Superior temporal gyrus (tissue), 1 donor: ENCODE results near the gene CCNL2.
A peak's percentile ranks its signal among the peaks of the same experiment; 100 is the strongest.
"Not testable (repeated sequence)": the region's sequence is repeated elsewhere in the genome, so short reads cannot be mapped to it uniquely, and the experiment has no call there.

Source experiments
- DNase-seq: peaks from one replicate; pipeline ENCODE4 v3.0.0-alpha.2; 2016; ENCODE audit errors: extremely low spot score

CCNL2 gene

DNA sequence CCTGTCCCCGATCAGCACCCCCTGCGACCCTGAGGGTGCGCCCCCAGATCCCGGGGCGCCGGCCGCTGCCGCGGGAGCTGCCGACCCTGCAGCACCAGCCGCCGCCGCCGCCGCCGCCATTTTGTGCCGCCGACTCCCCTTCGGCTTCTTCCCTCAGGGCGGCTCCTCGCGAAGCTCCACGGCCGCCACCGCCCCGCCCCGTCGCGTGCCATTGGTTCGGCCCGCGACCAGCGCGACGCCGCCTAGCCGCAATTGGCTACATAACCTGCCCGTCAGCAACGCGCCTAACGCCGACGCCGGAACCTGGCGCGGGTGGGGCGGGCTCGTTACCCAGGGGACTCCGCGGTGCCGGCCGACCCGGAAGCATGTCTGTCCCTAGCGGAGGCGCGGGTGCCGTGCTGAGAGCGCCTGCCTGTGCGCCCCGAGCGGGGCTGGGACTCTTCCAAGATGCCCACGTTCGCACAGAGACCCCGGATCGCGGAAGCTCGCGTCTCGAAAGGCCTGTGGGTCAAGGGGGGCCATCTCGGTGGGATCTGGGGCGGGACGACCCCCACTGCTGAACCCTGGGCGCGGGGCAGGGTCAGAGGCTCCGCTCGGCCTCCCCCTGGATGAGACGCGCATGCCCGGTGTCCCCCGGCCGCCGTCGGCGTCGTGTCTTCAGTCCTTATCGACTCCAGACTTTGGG, at the start of gene CCNL2:
Gene CCNL2 (minus strand): TSS at position 149 of the 685 bp plus-strand sequence. CDS start 29 bp downstream, at position 120.
- DNase-seq = peak; percentile 97

DNA sequence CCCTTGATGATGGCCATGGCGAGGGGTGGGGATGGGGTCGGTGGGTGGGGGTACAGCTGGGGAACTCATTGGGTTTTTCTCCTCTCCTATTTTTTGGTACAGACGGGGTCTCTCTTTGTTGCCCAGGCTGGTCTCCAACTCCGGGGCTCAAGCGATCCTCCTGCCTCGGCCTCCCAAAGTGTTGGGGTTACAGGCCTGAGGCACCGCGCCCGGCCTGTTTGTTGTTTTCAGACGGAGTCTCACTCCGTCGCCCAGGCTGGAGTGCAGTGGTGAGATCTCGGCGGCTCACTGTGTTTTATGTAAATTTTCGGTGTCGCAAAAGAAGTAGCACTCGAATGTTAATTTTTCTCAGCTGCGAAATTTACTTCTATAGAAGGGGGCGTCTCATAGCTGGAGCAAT, 47.5 kb upstream of the CCNL2 start:
- DNase-seq = not testable (repeated sequence)

DNA sequence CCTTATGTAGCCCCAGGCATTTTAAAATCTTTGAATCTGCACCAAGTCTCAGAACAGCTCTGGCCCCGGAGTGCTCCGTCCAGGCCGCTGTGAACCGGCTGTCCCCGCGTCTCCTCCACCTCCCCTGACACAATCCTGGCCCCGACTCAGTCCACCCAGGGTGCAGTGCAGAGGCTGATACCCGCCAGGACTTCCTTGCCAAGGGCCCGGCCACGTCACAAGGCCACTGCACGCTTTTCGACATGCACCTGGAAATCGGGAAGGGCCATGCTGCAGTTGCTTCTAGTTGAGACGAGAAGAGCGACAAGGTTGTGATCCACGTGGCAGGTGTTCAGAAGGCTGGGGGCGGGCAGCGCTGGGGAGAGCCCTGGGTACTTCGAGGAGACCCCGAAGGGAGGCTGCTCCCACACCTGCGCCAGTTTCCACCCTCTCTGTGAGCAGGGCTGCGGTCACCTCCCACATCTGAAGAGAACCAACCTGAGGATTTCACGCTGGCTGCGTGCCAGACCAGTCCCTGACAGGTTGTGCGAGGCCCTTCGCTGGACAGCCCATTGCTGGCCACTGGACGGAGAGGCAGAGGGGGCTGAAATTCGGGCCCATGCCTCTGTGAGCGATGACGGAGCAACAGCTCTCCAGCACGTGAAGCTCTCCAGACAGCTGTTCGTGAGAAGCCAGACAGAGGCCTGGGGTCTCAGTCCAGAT, 43.1 kb upstream of the CCNL2 start:
- no peak for DNase-seq

DNA sequence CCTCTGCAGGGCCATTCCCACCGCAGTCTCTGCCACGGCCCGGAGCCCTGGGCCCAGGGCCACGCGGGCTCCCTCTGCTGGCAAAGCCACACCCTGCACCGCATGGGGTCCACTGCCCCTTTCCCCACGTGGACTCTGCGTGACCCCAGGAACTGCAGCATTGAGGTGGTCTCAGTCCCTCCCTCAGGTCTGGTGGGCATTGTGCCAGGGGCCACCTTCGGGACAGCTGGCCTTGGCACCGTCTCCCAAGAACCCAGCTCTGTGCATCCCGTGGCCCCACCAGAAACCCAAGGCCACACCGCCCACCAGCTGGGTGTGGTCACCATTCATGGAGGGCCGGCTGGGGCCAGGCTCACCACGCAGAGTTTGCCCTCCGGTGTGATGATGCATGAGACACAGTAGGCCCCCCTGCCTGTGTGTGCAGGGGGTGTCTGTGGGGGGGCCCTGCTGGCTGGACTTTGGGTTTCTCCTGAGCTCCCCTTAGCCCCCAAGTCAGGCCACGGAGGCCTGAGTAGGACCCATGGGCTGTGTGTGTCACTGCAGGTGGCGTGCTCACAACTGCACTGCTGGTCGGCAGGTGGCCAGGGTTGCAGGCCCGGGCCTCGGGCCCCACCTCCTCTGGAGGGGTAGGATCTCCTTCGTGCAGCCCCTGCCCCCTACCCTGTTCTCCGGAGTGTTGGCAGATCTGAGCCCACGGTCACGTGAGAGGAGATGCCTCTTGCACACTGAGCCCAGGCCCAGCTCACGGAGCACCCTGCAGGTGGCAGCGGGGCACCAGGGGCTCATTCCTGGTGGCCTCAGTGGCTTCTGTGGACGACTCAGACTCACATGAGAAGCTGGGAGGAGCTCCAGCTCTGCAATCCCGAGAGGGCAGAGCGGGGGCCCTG, 42.1 kb upstream of the CCNL2 start:
- DNase-seq = peak; percentile 64

DNA sequence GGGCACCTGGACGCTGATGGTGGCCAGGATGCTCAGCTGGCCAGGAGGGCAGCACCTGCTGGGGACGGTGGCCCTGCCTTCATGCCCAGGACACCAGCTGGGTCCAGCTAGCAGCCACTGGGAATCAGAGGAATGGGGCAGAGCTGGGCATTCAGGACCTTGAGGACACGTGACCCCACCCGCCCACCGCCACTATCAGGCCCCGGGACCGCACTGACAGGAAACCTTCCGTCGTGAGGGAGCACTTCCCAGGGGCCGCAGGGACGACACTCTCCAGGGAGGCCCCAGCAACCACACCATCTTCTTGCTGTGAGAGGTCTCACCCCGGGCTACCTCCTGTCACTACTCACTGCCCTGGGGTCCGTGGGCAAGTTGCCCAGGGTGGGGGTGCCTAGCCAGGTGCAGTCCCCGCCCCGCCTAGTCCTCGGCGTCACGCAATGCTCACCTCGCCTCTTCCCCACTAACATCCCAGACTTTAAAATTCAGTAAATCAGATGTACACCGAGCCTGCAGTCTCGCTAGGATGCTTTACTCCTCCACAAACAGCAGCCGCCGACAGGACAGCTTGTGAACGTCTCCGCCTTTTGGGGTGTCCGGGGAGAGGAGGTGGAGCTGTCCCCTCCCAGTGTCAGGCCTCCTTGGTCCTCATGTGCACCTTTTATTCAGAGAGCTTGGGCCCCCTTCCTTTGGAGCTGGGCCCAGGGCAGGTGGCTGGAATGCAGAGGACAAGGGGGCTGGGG, 41.3 kb upstream of the CCNL2 start:
- no peak for DNase-seq

DNA sequence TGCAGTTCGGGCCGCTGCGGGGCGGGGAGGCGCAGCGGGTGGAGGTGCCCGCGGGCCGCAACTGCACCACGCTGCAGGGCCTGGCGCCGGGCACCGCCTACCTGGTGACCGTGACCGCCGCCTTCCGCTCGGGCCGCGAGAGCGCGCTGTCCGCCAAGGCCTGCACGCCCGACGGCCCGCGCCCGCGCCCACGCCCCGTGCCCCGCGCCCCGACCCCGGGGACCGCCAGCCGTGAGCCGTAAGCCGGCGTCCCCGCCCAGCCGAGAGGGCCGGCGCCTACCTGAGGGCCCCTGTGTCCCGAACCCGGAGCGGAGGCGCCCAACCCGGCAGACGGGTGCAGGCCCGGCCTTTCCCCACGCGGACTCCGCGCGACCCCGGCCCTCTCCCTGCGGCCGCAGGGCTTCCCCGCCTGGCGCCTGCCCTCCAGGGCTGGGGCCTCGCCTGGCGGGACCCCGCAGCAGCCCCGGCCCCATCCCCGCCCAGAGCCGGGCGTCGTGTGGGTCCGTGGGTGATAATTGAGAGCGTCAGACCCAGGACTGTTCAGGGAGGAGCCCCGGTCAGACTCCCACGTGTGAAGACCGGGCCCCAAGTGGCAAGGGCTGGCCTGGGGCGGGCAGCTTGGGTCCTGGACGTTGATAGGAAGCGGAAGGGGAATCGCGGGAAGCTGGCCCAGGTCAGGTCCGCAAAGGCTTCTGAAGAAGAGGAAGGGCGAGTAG, 40.6 kb upstream of the CCNL2 start:
- no peak for DNase-seq

DNA sequence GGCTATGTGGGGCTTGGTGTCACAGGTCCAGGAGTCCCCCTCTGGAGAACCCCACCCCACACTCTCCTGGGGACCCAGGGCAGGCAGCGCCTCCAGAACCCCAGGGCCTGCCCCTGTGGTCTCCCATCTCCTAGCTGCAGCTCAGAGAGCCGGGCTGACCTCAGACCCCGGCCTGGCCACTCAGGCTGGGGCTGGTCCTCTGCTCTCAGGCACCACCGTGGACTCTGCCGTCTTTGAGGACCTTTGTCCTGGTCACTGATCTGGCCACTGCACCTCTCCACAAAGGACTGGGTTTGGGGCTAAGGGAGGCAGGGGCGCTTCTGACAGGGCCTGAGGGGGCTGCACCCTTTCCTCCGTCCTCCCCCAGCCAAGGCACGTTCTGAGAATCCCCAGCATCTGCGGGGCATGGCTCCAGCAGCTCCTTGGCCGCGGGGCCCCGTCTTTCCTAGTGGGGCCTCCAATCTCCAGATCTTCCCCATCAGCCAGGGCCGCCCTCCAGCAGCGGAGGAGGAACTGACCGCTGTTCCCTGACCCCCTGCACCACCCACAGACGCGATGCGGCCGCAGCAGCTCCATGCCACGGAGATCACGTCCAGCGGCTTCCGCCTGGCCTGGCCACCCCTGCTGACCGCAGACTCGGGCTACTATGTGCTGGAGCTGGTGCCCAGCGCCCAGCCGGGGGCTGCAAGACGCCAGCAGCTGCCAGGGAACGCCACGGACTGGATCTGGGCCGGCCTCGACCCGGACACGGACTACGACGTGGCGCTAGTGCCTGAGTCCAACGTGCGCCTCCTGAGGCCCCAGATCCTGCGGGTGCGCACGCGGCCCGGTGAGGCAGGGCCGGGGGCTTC, 39.6 kb upstream of the CCNL2 start:
- no peak for DNase-seq

DNA sequence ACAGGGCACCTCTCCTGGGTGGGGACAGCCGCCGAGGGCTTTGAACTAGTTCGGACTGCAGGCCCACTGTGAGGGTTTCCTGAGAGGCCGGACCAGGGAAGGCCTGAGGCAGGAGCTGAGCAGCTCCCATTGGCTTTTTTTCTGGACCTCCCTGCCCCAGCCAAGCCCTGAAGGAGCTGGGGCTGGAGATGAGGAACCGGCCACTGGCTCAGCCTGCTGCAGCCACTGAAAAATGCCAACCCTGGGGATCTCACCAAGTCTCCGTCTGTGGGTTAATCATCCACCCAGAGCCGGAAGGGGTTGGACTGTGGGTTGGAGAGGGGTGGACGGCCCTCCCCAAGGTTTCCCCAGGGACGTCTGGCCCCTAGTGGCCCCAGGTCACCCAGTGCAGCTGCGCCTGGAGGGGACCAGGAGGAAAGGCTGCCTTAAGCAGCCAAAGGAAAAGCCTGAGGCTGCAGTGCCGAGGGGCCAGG, 38.8 kb upstream of the CCNL2 start:
- no peak for DNase-seq

DNA sequence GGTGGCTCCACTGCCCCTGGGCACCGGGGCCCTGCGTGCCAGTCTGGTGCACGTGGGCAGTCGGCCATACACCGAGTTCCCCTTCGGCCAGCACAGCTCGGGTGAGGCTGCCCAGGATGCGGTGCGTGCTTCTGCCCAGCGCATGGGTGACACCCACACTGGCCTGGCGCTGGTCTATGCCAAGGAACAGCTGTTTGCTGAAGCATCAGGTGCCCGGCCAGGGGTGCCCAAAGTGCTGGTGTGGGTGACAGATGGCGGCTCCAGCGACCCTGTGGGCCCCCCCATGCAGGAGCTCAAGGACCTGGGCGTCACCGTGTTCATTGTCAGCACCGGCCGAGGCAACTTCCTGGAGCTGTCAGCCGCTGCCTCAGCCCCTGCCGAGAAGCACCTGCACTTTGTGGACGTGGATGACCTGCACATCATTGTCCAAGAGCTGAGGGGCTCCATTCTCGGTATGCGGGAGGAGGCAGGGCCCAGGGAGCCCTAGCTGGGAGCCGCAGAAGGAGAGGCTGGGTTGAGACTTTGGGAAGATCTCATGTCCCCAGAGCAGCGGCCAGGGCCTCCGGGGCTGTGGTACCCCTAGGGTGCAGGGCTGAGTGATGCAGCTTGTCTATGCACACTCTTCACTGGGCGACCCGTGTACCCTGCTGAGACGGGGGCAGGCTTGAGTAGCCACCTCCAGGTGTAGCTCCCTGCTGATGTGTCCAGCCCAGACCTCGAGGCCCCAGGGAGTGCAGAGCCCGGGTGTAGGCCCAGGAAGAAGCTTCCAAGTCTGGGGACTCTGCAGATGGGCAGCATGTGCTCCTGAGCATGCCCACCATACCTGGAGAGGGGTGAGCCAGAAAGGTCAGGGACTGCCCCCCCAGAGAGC, 38.1 kb upstream of the CCNL2 start:
- no peak for DNase-seq

DNA sequence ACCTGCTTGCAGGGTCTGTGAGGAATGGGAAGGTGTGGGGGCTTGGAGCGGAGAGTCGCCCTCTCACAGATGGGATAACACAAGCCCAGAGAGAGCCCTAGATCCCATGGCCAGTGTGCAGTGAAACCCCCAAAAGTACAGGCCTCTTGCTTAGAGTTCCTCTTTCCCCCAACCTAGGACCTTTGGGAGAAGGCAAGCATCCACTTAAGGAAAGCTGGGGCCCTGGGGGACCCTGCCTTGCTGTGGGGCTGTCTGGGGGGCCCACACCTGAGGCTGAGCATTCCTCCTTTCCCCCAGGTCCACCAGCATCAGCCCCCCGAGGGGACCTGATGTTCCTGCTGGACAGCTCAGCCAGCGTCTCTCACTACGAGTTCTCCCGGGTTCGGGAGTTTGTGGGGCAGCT, 37.5 kb upstream of the CCNL2 start:
- DNase-seq = no peak

DNA sequence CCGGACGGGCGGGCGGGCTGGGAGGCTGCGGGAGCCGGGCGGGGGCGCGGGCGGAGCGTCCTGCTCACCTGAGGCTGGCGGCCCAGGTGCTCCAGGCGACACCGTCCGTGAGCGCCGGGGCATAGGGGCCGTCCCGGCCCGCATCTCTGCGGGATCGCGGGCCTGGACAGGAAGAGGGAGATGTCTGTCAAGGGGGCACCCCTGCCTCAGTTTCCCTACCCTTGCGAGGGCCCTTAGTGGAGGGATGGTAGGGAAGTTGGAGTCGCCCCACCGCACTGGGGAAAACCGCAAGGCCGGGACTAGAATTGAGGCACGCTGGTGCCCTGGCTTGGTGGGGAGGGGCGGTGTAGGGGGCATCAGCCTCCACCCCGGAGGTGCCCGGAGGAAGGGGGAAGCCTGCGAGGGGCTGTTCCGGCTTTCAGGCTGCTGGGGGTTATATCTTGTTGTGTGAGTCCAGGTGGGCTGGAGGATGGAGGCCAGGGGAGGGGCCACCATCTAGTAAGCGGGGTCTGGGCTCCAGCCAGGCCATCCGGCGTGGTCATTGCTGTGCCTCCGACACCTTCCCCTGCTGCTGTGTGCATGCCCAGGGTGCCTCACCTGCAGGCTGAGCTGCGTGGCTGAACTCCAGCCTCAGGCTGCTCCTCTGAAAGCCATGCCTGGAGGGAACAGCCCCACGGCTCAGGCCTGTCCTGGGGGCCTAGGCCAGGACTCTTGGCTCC, 36.9 kb upstream of the CCNL2 start:
- no peak for DNase-seq

DNA sequence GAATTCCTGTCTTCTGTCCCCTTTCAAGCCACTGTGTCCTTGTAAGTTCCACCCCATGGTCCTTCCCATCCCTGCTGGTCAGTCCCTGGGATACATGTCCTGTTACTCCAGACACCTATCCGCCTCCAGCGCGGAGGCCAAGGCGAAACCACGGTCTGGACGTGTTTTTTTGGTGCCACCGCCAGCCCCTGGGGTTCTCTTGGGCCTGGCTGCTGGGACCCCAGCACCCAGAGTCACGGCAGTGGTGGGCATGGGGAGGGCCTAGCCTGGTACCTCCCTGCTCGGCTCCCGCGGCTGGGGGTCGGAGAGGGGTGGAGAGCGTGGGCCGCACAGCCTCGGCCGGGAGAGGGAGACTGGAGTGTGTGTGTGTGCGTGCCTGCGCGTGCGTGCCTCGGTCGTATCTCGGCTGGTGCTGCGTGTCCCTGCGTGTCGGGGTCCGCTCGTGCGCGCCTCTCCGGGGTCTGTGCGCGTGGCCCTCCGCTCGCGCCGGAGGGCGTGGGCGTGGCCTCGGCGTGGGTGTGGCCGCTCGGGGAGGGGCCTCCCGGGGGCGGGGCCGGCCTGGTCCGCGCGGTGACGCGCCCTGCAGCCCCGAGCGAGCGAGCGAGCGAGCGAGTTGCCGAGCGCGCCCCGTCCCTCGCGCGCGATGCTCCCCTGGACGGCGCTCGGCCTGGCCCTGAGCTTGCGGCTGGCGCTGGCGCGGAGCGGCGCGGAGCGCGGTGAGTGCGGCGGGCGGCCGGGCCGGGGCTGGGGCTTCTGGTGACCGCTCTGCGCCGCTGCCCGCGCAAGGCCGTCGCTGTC, 36.2 kb upstream of the CCNL2 start, which contains the start of gene VWA1:
Gene VWA1 (plus strand): TSS at position 585 of the 798 bp plus-strand sequence. CDS start 59 bp downstream, at position 644.
- peak; percentile 65 for DNase-seq

DNA sequence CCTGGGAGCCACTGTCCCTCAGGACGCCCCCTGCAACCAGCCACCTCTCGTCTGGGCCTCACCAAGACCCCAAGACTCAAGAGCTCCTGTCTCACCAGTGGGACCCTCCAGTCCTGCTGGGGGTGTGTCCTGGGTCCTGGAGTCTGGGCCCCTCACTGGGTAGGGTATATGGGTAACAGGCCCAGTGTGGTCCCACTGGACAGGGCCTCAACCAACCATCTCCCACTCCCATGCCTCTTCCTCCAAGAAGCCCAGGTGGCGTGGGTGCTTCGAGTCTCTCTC, 35.6 kb upstream of the CCNL2 start:
- no peak for DNase-seq

DNA sequence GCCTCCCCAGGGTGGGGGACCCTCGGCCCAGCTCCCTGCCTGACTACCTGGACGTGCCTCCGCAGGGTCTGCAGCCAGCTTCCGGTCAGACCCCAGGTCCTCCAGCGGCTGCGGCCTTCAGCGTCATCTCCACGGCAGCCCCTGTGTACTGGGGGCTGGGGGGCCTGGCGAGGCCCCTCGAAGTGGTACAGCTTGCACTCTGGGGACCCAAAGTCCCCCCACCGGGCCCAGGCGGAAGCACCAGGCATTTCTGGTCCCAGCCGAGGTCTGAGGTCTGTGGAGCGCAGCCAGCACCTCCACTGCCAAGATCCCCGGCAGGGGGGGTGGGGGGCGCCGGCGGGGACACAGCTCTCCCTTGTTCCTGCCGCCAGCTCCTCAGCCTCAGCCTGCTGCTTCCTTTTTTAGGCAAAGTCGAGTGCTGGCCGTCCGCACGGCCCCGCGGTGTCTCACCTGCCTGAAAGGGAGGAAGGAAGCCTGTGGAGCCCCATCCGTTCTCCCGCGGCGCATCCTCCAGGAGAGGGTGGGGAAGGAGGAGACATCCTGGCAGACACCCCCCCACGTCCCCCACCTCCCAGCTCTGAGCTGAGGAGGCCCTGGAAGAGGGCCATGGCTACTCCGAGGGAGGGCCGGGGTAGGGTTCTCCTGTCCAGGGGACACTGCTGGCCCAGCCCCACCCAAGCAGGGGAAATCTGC, 35.1 kb upstream of the CCNL2 start:
- DNase-seq = peak; percentile 63

DNA sequence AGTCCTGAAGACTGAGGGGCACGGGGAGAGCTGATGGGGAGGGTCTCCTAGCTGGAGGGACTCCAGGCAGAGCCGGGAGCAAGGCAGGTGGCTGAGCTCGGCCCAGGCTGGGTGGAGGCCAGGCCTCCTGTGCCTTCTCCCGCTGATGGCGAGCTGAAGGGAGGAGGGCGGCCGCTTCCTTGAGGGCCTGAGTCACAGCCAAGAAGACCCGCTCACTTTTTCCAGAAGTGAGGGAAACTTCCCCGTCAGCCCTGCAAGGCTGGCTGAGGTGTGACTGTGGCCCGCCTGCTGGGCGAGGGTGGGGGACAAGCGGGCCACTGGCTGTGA, 34.6 kb upstream of the CCNL2 start:
- DNase-seq = no peak

DNA sequence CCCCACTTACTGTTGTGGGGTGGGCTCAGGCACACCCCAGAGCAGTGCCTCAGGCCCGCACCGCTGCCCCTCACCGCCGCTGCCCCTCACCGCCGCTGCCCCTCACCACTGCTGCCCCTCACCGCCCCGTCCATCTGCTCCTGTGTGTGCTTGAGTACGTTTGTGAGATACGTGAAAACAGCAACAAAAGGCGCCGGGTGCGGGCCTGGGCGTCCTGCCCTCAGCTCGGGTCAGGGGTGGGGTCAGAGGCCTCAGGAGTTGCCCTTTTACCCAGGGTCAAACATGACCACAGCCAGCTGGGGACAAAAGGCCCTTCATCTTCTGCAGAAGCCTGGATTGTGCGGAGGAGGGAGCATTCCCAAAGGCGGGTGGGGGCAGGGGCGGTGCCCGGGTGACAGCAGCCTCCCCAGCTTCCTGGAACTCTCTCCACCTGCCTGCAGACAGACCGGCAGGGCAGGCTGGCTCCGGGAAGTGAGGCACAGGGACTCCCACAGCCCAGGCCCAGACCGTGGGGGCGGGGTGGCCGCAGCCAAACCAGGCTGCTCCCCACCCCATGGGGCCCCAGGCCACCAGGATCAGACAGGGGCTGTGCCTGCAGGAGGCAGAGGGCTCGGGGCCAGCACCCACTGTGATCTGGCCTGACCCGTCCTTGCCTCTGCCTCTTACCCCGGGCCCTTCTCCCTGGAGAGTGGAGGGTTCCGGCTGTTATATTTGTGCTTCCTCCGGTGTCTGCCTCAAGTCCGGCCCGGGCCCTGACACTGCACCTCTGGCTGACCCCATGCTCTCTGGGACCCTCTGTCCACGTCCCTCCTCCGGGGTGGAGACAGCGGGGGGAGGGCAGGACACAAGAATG, 34.0 kb upstream of the CCNL2 start:
- DNase-seq = peak; percentile 76
